ENCODE results near the gene CCDC142. TPM values are rescaled to one million over a fixed set of nuclear protein-coding genes. Genes with fewer than 3 reads are reported as not detected.

Gene CCDC142
- total and polyA plus RNA-seq, 9 of the 15 experiments (the other 6 are each of a cell fraction or from before 2014, with no cell fraction given): 0.55 to 11.7 (median 7.2) TPM

GRCh38 chr2:74481961-74482800 lies 617 bp downstream of the CCDC142 start (continued):
- TF ChIP-seq UBTF (IDR thresholded peaks at IDR 0.05; ENCODE audit: borderline replicate concordance in 1 of 2, low read depth in 2 of 2, low read length in 2 of 2) (peak; percentile 20 to 64; a peak in 3 of 4 replicates), SRSF1 (IDR thresholded peaks at IDR 0.05; ENCODE audit: low read depth, low read length) (no peak), E2F3 (CRISPR knock-in tag; IDR thresholded peaks at IDR 0.05) (0 out of 2 replicates have a peak, but pooled peaks have one; percentile 27), XRCC5 (IDR thresholded peaks at IDR 0.05; ENCODE audit: low read depth, low read length) (no peak), ZFP30 (CRISPR knock-in tag; IDR thresholded peaks at IDR 0.05; ENCODE audit: borderline replicate concordance) (no peak), NONO (IDR thresholded peaks at IDR 0.05; ENCODE audit: low read depth in 2 of 2, low read length in 1 of 2) (no peak), HDAC2 (IDR thresholded peaks at IDR 0.05) (no peak), ZNF668 (CRISPR knock-in tag; IDR thresholded peaks at IDR 0.05) (no peak), HNRNPLL (IDR thresholded peaks at IDR 0.05; ENCODE audit: low read depth, low read length, poor library complexity, severe bottlenecking) (peak; percentile 35), RB1 (IDR thresholded peaks at IDR 0.05; ENCODE audit: low read depth) (peak; percentile 51), PTBP1 (IDR thresholded peaks at IDR 0.05; ENCODE audit: low read depth, low read length) (no peak), FOXA3 (CRISPR knock-in tag; conservative IDR thresholded peaks at IDR 0.05 in 1 of 2, IDR thresholded peaks at IDR 0.05 in 1 of 2) (peak in 1 of 2 experiments; percentile 5; a peak in 1 of 4 replicates), ZNF124 (CRISPR knock-in tag; IDR thresholded peaks at IDR 0.05) (no peak), ZBTB12 (CRISPR knock-in tag; IDR thresholded peaks at IDR 0.05) (no peak), AFF4 (CRISPR knock-in tag; IDR thresholded peaks at IDR 0.05) (peak; percentile 51; the same call in 1 of the 2 replicates), SMAD4 (CRISPR knock-in tag; conservative IDR thresholded peaks at IDR 0.05) (0 out of 2 replicates have a peak, but pooled peaks have one; percentile 13)

Data from K562 (cell line).